Activated CD4-positive, alpha-beta T cell treated with anti-CD3 and anti-CD28 coated beads for 1 hour (primary cell): ENCODE data around the gene NCR3LG1.
"Not testable (repeated sequence)": the region's sequence is repeated elsewhere in the genome, so short reads cannot be mapped to it uniquely, and the experiment has no call there.

Experiments
- DNase-seq: peaks from one replicate; pipeline ENCODE4 v3.0.0-alpha.2; 2020

NCR3LG1 gene

DNA sequence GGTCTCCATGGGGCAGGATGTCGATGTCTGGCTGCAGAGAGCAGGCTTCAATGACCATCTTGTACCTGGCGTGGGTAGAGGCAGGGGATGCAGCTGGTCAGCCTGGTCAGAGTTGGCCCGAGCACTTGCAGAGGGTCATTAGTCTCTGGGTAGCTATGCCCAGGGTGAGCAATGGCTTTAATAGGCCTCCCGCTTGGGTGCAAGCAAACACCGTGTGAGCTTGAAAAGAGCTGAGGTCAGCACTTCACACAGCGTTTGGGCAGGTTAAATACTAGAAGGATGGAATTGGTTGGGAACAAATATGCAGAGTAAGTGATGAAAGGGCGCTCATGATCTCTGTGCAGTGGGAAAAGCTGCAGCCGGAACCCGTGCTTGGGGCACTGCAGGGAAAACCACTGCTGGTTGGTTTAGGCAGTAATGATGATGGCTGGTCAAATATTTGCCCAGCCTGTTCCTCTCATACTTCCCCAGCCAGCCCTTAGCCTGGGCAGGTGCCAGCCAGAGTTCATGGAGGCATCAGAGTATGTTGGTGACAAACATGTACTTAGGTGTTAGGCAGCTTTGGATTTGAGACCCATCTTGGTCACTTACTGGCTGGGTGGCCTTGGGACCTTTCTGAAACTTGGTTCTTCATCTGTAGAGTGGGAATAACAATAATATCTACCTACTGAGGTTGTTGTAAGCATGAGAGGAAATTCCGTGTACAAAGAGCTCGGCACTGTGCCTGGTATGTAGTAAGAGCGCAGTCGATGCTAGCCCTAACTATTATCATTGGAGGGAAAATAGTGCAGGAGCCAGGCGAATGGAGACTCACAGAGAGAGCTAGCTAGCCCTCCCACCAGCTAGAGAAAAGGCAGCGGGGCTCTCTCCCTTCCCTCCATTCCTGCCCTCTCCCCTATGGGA, 62.1 kb downstream of the NCR3LG1 start:
- DNase-seq, result no peak

DNA sequence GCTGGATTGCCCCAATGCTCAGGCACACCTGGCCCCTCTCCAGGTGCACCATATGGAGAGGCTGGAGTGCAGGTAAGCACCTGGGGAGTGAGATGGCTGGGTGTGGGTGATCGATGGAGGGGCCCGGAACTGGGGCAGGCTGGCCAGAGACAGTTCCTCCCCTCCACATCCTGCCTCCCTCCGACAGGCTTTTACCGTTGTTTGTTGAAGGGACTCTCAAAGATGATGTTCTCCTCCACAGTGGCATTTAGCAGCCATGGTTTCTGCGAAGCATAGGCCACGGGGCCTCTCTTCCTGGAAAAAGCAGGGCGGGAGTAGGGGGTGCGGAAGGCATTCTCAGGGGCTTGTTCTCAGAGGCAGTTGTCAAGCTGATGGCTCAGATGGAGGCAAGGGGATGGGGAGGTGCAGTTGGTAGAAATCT, 62.7 kb downstream of the NCR3LG1 start:
- DNase-seq, result no peak

DNA sequence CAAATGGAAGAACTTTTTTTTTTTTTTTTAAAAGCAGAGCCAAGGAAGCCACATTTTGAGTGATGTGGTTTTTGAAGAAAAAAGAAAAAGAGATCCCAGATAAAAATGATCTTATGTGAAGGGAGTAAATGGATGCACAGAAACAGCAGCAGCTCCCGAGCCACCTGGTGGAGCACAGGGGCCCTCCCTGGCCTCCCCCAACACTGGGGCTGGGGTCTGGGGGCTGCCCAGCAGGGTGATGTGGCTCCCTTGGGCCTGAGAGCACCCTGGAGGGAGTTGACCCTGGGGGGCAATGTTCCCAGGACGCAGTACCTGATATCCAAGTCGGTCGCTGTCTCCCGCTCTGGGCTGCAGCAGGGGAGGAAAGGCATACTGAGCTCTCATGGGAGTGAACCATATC, 63.4 kb downstream of the NCR3LG1 start:
- no peak for DNase-seq

DNA sequence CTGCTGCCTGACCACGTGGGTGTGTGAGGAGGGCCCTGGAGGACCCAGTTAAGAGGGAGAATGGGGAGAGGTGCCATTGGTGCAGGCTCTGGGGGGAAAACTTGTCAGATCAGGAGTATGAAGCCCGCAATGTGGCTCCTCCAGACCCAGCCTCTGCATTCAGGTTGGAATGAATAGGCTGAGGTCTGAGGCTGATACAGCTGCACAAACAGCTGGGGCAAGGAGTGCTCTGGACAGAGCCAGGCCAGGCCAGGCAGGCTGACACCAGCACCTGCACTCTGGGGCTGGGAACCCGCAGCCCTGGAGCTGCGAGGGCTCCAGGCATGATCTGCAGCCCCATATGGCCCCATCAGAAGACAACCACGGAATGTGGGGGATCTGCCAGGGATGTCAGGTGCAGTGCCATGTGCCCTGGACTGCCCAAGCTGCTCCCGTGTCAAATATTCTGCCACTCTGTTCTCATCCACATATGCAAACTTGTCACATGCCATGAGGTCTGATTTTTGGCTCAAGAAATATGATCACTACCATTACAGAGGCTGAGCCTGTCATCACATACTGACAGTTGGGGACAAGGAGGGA, 64.0 kb downstream of the NCR3LG1 start:
- no peak for DNase-seq

DNA sequence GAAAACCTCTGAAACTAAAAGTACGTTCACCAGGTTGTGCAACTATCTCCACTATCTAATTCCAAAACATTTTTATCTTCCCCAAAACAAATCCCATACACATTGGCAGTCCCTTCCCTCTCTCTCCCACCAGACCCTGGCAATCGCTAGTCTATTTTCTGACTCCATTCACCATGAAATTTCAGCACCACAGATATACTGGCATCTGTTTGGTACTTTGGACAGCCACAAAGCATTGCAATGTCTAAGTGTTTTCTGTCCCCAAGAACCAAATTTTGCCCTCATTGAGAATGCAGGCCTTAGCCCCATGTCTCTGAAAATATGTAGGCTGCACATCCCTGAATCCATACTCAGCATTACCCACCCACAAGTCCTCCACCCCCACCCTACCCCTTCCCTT, 64.9 kb downstream of the NCR3LG1 start:
- no peak for DNase-seq

DNA sequence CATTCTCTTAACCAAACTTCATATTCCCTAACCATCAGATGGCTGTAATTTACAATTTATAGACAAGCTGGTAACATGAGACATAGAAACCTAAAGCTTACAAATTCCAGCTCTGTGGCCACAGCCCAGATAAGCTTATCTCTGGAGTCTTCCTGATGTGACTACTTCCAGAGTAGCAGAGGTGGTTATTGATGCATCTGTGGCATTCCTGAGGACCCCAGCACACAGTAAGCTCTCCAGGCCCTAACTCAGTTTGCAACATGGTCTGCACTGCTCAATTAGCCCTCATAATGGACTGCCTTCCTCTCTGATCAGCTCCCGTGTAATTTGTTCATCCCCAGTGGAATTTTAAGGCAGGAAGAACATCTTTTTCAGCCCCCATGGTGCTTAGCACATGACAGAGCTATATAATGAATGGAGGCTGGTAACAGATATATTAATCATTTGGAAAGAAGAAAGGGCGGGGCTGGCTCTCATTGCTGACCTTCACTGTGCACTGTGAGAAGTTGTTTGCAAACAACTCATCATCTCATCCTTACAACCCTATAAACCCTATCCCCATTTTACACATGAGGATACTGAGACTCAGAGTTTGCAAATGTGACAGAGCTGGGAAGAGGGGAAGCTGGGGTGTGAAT, 67.0 kb downstream of the NCR3LG1 start:
- DNase-seq, result no peak

DNA sequence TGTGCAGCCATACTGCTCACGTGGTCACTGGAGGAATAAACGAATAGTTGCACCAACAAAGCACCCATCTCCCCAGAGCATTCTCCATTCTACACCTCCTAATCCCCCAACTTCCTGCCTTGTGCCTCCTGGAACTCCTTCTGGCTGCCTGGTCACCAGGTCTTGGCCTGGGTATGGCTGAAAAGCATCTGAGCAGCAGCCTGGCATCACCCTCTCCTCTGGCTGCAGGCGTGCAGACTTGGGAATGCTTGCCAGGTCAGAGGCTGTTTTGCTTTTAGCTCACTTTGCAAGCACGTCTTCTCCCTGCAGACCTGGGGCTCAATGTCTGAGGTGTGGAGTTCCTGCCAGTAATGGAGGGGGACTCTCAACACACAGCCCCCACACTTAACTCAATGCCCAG, 70.2 kb downstream of the NCR3LG1 start:
- no peak for DNase-seq

DNA sequence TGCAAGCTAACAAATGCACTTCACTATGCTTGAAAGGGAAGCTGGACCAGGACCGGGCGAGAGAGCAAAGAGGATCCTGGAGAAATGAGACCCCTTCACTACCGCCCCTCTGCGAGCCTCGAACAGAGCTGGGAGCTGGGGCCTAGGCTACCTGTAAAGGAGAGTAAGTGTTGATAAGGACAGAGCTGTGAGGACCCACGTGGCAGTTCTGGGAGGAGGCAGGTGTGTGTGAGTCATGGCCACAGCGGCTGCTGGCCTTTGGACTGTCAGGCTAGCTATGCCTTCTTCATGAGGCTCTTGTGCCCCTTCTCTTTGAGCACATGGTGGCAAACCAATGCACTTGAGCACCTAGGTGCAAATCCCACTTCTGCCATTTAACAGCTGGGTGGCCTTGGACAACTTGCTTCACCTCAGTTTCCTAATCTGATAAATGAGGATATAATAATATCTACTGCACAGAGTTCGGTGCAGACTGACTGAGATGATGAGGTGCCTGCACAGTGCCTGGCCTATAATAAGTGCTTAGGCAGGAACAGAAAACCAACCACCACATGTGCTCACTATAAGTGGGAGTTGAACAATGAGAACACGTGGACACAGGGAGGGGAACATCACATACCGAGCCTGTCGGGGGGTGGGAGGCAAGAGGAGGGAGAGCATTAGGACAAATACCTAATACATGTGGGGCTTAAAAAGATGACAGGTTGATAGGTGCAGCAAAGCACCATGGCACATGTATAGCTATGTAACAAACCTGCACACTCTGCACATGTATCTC, 72.1 kb downstream of the NCR3LG1 start:
- no peak for DNase-seq

DNA sequence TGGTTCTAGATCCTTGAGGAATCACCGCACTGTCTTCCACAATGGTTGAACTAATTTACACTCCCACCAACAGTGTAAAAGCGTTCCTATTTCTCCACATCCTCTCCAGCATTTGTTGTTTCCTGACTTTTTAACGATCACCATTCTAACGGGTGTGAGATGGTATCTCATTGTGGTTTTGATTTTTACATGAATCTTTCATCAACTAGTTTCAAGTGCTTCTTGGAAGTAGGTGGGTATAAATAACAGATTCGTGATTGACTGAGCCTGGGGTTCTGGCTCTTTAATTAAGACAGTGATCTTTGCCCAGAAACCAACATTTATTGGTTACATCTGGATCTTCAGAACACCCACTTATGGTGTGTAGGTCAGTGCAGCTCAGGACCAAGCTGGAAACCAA, 74.6 kb downstream of the NCR3LG1 start:
- DNase-seq, result not testable (repeated sequence)
